ENCODE results near the gene CLDN16. TPM values are rescaled to one million over a fixed set of nuclear protein-coding genes. Genes with fewer than 3 reads are reported as not detected.

Gene CLDN16
- total RNA-seq, 1 donor from 2014 or later = 8.5 TPM

- H3K4me3 ChIP-seq (ENCODE audit: low read depth, low read length) = no peak overlapping the region
- no peak for TF ChIP-seq CTCF (conservative IDR thresholded peaks at IDR 0.05; ENCODE audit: low read depth, low read length)
- no peak for DNase-seq (ENCODE audit: low read depth)
These were observed 56.0 kb downstream of the CLDN16 start for GRCh38 chr3:190444006-190444405.

GRCh38 chr3:190444576-190445145 is 56.7 kb downstream of the CLDN16 start:
- TF ChIP-seq CTCF (conservative IDR thresholded peaks at IDR 0.05; ENCODE audit: low read depth, low read length) = no peak
- no peak overlapping the region for H3K4me3 ChIP-seq (ENCODE audit: low read depth, low read length)
- DNase-seq (ENCODE audit: low read depth) = no peak

GRCh38 chr3:190446573-190447279 is 58.8 kb downstream of the CLDN16 start:
- no peak overlapping the region for H3K4me3 ChIP-seq (ENCODE audit: low read depth, low read length)
- no peak for TF ChIP-seq CTCF (conservative IDR thresholded peaks at IDR 0.05; ENCODE audit: low read depth, low read length)
- no peak for DNase-seq (ENCODE audit: low read depth)

GRCh38 chr3:190448256-190448655 is 60.3 kb downstream of the CLDN16 start:
- H3K4me3 ChIP-seq (ENCODE audit: low read depth, low read length) = no peak overlapping the region
- TF ChIP-seq CTCF (conservative IDR thresholded peaks at IDR 0.05; ENCODE audit: low read depth, low read length) = no peak
- no peak for DNase-seq (ENCODE audit: low read depth)

GRCh38 chr3:190449801-190450200 is 61.8 kb downstream of the CLDN16 start, which contains the start of gene TMEM207:
TSS of gene TMEM207 (minus strand) at chr3:190449901. CDS start at chr3:190449809, 92 bp downstream.
- TF ChIP-seq CTCF (conservative IDR thresholded peaks at IDR 0.05; ENCODE audit: low read depth, low read length) = no peak
- no peak for DNase-seq (ENCODE audit: low read depth)
- no peak within 1 kb of the TSS for H3K4me3 ChIP-seq (ENCODE audit: low read depth, low read length)

- no peak overlapping the region for H3K4me3 ChIP-seq (ENCODE audit: low read depth, low read length)
- no peak for TF ChIP-seq CTCF (conservative IDR thresholded peaks at IDR 0.05; ENCODE audit: low read depth, low read length)
- DNase-seq (ENCODE audit: low read depth) = no peak
These were observed 67.9 kb downstream of the CLDN16 start for GRCh38 chr3:190455828-190456227.

GRCh38 chr3:190456770-190457169 is 68.8 kb downstream of the CLDN16 start:
- TF ChIP-seq CTCF (conservative IDR thresholded peaks at IDR 0.05; ENCODE audit: low read depth, low read length) = no peak
- DNase-seq (ENCODE audit: low read depth) = no peak
- no peak overlapping the region for H3K4me3 ChIP-seq (ENCODE audit: low read depth, low read length)

Data from epithelial cell of proximal tubule (primary cell).